ENCODE results near the gene CACNA2D4.

- TF ChIP-seq SP1 (IDR thresholded peaks at IDR 0.05) = no peak
- TF ChIP-seq SP1 (CRISPR knock-in tag; IDR thresholded peaks at IDR 0.05) = no peak
- TF ChIP-seq HOMEZ (CRISPR knock-in tag; IDR thresholded peaks at IDR 0.05; ENCODE audit: low read depth) = no peak
- TF ChIP-seq KLF13 (CRISPR knock-in tag; IDR thresholded peaks at IDR 0.05) = no peak
- no peak for TF ChIP-seq TCF7L2 (IDR thresholded peaks at IDR 0.05; ENCODE audit: low read depth, low read length)
- no peak for TF ChIP-seq KAT8 (CRISPR knock-in tag; IDR thresholded peaks at IDR 0.05)
- no peak for TF ChIP-seq HCFC1 (IDR thresholded peaks at IDR 0.05; ENCODE audit: low read depth, low read length)
Measured at GRCh38 chr12:1820896-1821291, 97.6 kb downstream of the CACNA2D4 start.
